Ishikawa (cell line): Measurements from ENCODE around the gene CACNG7.
A peak's percentile ranks its signal among the peaks of the same experiment; 100 is the strongest.

Source experiments
- CEBPB ChIP-seq: IDR thresholded peaks from 2 replicates; pipeline ENCODE4 v1.6.1; 2012
- CREB1 ChIP-seq: IDR thresholded peaks from 2 replicates; pipeline ENCODE4 v1.6.1; 2012; ENCODE audit warnings: low read depth
- EGR1 ChIP-seq: IDR thresholded peaks from 2 replicates; pipeline ENCODE4 v1.6.1; 2012
- EP300 ChIP-seq: IDR thresholded peaks from 2 replicates; pipeline ENCODE4 v1.6.1; 2012; ENCODE audit warnings: borderline replicate concordance
- FOXM1 ChIP-seq: IDR thresholded peaks from 2 replicates; pipeline ENCODE4 v1.6.1; 2012; ENCODE audit warnings: low read depth, borderline replicate concordance
- NFIC ChIP-seq: IDR thresholded peaks from 2 replicates; pipeline ENCODE4 v1.6.1; 2012
- RAD21 ChIP-seq: IDR thresholded peaks from 2 replicates; pipeline ENCODE4 v1.6.1; 2012; ENCODE audit warnings: low read depth
- TAF1 ChIP-seq: IDR thresholded peaks from 2 replicates; pipeline ENCODE4 v1.6.1; 2012; ENCODE audit warnings: low read depth, mild to moderate bottlenecking
- TCF12 ChIP-seq: IDR thresholded peaks from 2 replicates; pipeline ENCODE4 v1.6.1; 2012; ENCODE audit warnings: low read depth
- TEAD4 ChIP-seq: IDR thresholded peaks from 2 replicates; pipeline ENCODE4 v1.6.1; 2012
- YY1 ChIP-seq: IDR thresholded peaks from 2 replicates; pipeline ENCODE4 v1.6.1; 2012; ENCODE audit warnings: low read depth
- ZBTB7A ChIP-seq: IDR thresholded peaks from 2 replicates; pipeline ENCODE4 v1.6.1; 2012; ENCODE audit warnings: low read depth
- TF ChIP-seq, protein P1 (sequence below): IDR thresholded peaks from 2 replicates; pipeline ENCODE4 v1.6.1; 2012
- TF ChIP-seq, protein P2 (sequence below): IDR thresholded peaks from 2 replicates; pipeline ENCODE4 v1.6.1; 2012; ENCODE audit warnings: low read depth, mild to moderate bottlenecking
- TF ChIP-seq, protein P3 (sequence below): IDR thresholded peaks from 2 replicates; pipeline ENCODE4 v1.6.1; 2012

CACNG7 gene

DNA sequence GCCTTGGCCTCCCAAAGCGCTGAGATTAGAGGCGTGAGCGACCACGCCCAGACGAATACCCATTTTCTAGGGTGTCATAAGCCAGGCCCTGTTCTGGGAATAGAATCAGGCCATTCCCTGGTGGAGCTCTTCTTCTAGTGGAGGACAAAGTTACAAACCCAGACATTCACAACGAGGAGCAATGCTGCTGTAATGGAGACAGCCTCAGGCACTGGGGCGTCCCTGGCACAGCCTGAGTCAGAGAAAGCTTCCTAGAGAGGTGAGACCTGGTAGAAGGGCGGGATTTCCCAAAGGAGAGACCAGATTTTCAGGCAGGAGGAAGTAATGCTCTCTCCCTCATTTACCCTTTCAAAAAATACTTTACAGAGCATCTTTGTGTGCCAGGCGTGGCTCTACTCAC lies 14.4 kb upstream of the CACNG7 start:
- TF ChIP-seq, protein P1, sequence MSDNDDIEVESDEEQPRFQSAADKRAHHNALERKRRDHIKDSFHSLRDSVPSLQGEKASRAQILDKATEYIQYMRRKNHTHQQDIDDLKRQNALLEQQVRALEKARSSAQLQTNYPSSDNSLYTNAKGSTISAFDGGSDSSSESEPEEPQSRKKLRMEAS, result no peak
- TF ChIP-seq TAF1, result no peak
- TF ChIP-seq YY1, result no peak
- no peak for TF ChIP-seq CEBPB
- no peak for TF ChIP-seq ZBTB7A
- TF ChIP-seq EGR1, result no peak

DNA sequence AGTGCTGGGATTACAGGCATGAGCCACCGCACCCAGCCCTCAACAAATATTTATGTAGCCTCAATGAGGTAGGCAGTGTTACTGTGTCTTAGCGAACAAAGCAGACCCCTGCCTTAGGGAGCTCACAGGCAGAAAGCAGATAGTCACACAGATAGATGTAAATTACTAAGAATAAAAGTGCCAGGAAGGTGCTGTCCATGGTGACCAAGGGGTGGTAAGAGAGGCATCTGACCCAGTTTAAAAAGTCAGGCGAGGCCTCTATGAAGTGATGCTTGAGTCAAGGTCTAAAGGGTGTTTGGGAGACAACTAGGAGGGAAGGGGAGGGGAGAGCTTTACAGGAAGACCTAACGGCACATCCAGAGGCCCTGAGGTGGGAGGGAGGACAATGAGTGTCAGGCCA lies 12.4 kb upstream of the CACNG7 start:
- TF ChIP-seq, protein P2, sequence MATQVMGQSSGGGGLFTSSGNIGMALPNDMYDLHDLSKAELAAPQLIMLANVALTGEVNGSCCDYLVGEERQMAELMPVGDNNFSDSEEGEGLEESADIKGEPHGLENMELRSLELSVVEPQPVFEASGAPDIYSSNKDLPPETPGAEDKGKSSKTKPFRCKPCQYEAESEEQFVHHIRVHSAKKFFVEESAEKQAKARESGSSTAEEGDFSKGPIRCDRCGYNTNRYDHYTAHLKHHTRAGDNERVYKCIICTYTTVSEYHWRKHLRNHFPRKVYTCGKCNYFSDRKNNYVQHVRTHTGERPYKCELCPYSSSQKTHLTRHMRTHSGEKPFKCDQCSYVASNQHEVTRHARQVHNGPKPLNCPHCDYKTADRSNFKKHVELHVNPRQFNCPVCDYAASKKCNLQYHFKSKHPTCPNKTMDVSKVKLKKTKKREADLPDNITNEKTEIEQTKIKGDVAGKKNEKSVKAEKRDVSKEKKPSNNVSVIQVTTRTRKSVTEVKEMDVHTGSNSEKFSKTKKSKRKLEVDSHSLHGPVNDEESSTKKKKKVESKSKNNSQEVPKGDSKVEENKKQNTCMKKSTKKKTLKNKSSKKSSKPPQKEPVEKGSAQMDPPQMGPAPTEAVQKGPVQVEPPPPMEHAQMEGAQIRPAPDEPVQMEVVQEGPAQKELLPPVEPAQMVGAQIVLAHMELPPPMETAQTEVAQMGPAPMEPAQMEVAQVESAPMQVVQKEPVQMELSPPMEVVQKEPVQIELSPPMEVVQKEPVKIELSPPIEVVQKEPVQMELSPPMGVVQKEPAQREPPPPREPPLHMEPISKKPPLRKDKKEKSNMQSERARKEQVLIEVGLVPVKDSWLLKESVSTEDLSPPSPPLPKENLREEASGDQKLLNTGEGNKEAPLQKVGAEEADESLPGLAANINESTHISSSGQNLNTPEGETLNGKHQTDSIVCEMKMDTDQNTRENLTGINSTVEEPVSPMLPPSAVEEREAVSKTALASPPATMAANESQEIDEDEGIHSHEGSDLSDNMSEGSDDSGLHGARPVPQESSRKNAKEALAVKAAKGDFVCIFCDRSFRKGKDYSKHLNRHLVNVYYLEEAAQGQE, result peak; percentile 80
- no peak for TF ChIP-seq FOXM1

DNA sequence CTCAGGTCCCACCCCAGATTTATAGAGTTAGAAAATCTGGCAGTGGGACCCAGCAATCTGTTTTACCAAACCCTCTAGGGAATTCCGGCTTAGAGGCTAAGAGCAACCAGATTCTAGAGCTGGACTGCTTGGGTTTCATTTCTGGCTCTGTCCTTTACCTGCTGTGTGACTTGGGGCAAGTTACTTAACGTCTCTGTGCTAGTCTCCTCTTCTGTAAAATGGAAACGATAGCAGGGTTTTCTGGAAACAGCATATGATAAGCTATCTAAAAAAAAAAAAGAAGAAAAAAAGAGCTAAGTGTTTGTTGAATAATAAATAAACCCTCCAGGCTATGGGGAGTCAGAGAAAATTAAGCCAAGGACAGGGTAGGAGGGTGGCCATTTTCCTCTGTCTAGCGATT lies 11.6 kb upstream of the CACNG7 start:
- no peak for TF ChIP-seq CREB1
- TF ChIP-seq, protein P2, result 0 out of 2 replicates have a peak, but pooled peaks have one; percentile 4

DNA sequence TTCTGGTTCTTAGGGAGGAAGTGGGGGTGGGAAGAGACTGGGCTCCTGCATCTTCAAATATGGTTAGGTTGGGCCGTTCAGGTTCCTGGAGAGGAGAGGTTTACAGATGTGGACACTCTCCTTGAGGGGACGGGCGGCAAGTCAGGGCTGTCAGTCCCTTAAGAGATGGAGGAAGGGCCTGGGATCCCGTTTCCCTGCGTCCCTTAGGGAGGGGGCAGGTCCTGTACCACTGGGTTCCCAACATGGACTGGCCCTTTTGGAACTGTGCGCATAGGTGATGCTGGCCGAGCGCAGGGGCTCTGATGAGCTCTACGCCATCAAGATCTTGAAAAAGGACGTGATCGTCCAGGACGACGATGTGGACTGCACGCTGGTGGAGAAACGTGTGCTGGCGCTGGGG lies 10.9 kb upstream of the CACNG7 start:
- no peak for TF ChIP-seq TAF1
- TF ChIP-seq EP300, result no peak
- no peak for TF ChIP-seq RAD21
- TF ChIP-seq, protein P1, result no peak
- no peak for TF ChIP-seq TCF12
- no peak for TF ChIP-seq EGR1
- no peak for TF ChIP-seq YY1
- TF ChIP-seq TEAD4, result no peak
- TF ChIP-seq FOXM1, result no peak
- TF ChIP-seq CEBPB, result no peak
- TF ChIP-seq, protein P2, result no peak
- no peak for TF ChIP-seq CREB1
- TF ChIP-seq ZBTB7A, result no peak
- no peak for TF ChIP-seq NFIC
- TF ChIP-seq, protein P3, sequence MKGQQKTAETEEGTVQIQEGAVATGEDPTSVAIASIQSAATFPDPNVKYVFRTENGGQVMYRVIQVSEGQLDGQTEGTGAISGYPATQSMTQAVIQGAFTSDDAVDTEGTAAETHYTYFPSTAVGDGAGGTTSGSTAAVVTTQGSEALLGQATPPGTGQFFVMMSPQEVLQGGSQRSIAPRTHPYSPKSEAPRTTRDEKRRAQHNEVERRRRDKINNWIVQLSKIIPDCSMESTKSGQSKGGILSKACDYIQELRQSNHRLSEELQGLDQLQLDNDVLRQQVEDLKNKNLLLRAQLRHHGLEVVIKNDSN, result no peak

DNA sequence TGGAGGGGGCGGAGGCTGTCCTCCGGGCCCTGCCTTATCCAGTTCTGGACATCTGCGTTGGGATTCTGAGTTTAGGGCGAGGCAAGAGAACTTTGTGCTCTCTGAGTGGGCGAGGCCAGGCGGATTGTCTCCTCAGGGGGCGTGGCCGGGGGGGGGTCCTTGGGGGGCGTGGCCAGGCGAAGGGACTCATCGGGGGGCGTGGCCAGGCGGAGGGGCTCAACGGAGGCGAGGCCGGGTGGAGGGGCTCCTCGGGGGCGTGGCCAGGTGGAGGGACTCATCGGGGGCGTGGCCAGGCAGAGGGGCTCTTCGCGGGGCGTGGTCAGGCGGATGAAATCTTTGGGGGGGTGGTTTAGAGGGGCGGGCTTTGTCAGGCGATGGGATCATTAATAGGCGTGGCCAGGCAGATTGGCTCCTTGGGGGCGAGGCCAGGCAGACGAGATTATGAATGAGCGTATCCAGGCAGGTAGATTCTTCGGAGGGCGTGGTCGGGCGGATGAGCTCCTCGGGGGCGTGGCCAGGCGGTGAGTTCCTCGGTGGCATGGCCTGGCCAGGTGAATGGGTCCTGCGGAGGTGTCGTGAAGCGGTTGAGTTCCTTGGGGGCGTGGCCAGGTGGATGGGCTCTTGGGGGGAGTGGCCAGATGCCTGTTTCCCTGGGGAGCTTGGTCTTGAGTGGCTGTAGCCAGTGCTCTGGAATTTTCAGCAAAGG lies 10.3 kb upstream of the CACNG7 start:
- TF ChIP-seq RAD21 (no peak), EGR1 (no peak)

DNA sequence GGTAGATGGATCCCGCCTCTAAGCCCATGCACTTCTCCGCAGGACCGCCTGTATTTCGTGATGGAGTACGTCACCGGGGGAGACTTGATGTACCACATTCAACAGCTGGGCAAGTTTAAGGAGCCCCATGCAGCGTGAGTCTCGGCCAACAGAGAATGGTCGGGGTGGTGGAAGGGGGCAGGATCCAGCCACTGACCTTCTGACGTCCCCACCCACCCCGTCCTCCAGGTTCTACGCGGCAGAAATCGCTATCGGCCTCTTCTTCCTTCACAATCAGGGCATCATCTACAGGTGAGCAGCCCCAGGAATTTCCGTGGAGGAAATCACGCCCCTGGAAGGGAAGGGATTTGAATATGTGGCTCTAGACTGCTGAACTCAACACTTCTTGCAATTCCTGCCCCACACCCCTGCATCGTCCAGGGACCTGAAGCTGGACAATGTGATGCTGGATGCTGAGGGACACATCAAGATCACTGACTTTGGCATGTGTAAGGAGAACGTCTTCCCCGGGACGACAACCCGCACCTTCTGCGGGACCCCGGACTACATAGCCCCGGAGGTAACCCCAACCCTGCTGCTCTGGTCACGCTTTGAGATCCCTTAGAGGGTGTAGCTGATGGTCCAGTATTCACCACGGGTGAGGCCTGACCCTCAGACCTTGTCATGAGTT lies 8.8 kb upstream of the CACNG7 start:
- TF ChIP-seq, protein P3, result no peak
- TF ChIP-seq TAF1, result no peak
